Measurements from ENCODE around the gene USHBP1.
A peak's percentile ranks its signal among the peaks of the same experiment; 100 is the strongest.

Gene USHBP1

GRCh38 chr19:17262557-17262956, 2.0 kb downstream of the USHBP1 start:
- DNase-seq: no peak

GRCh38 chr19:17260842-17261325, 3.7 kb downstream of the USHBP1 start:
- peak; percentile 91 for DNase-seq

GRCh38 chr19:17259934-17260333, 4.6 kb downstream of the USHBP1 start:
- DNase-seq: no peak

- no peak for DNase-seq
Observed at GRCh38 chr19:17259118-17259780, 5.3 kb downstream of the USHBP1 start.

GRCh38 chr19:17256130-17256529, 8.4 kb downstream of the USHBP1 start:
- no peak for DNase-seq

GRCh38 chr19:17255150-17255621, 9.4 kb downstream of the USHBP1 start:
- DNase-seq: no peak

- DNase-seq: no peak
Observed at GRCh38 chr19:17254636-17255035, 9.9 kb downstream of the USHBP1 start.

- no peak for DNase-seq
Observed at GRCh38 chr19:17249887-17250548, 14.5 kb downstream of the USHBP1 start.

GRCh38 chr19:17248011-17248776, 16.4 kb downstream of the USHBP1 start:
- DNase-seq: no peak

- no peak for DNase-seq
Observed at GRCh38 chr19:17246681-17247425, 17.7 kb downstream of the USHBP1 start.

GRCh38 chr19:17245535-17245984, 19.0 kb downstream of the USHBP1 start, which contains the start of gene NR2F6:
TSS of gene NR2F6 (minus strand) at chr19:17245919. CDS start at chr19:17245220, 699 bp downstream.
- no peak for DNase-seq

GRCh38 chr19:17244618-17245534, 19.7 kb downstream of the USHBP1 start:
- no peak for DNase-seq

- no peak for DNase-seq
Observed at GRCh38 chr19:17243830-17244617, 20.5 kb downstream of the USHBP1 start.

- DNase-seq: no peak
Observed at GRCh38 chr19:17243211-17243829, 21.2 kb downstream of the USHBP1 start.

- DNase-seq: no peak
Observed at GRCh38 chr19:17242431-17243208, 21.9 kb downstream of the USHBP1 start.

GRCh38 chr19:17240826-17241399, 23.6 kb downstream of the USHBP1 start:
- DNase-seq: no peak

- no peak for DNase-seq
Observed at GRCh38 chr19:17240062-17240752, 24.3 kb downstream of the USHBP1 start.
